H9 (cell line): ENCODE results near the gene CD2AP. TPM values are rescaled to one million over a fixed set of nuclear protein-coding genes. Genes with fewer than 3 reads are reported as not detected.

Experiments
- DNase-seq: peaks from one replicate; pipeline ENCODE4 v3.0.0-alpha.2; 2017
- H2AFZ ChIP-seq: one replicate; pipeline ENCODE4 v1.6.1; 2013; ENCODE audit warnings: mild to moderate bottlenecking, low read length, control low read depth, moderate library complexity
- H2AK5ac ChIP-seq: 2 replicates; pipeline ENCODE4 v1.6.1; 2013; ENCODE audit warnings: low read length, control low read depth, mixed read lengths; ENCODE audit not compliant: insufficient read length
- H2BK120ac ChIP-seq: one replicate; pipeline ENCODE4 v1.6.1; 2013; ENCODE audit warnings: low read depth, mild to moderate bottlenecking, low read length, control low read depth, inconsistent platforms; ENCODE audit not compliant: poor library complexity, severe bottlenecking
- H2BK12ac ChIP-seq: 2 replicates; pipeline ENCODE4 v1.6.1; 2013; ENCODE audit warnings: low read length, control low read depth, mixed read lengths, low read depth; ENCODE audit not compliant: insufficient read length
- H2BK15ac ChIP-seq: 2 replicates; pipeline ENCODE4 v1.6.1; 2013; ENCODE audit warnings: low read depth, low read length, control low read depth
- H2BK20ac ChIP-seq: one replicate; pipeline ENCODE4 v1.6.1; 2013; ENCODE audit warnings: low read depth, mild to moderate bottlenecking, low read length, control low read depth, inconsistent platforms; ENCODE audit not compliant: poor library complexity, severe bottlenecking
- H2BK5ac ChIP-seq: 2 replicates; pipeline ENCODE4 v1.6.1; 2013; ENCODE audit warnings: low read length, control low read depth, mixed read lengths; ENCODE audit not compliant: insufficient read length
- H3K14ac ChIP-seq: 2 replicates; pipeline ENCODE4 v1.6.1; 2013; ENCODE audit warnings: low read length, control low read depth; ENCODE audit not compliant: insufficient read depth
- H3K18ac ChIP-seq: 2 replicates; pipeline ENCODE4 v1.6.1; 2013; ENCODE audit warnings: low read depth, mild to moderate bottlenecking, mixed read lengths, low read length, control low read depth; ENCODE audit not compliant: insufficient read length
- H3K23ac ChIP-seq: 2 replicates; pipeline ENCODE4 v1.6.1; 2013; ENCODE audit warnings: low read length, control low read depth, mixed read lengths, low read depth; ENCODE audit not compliant: insufficient read length
- H3K23me2 ChIP-seq: 2 replicates; pipeline ENCODE4 v1.6.1; 2013; ENCODE audit warnings: low read depth, mild to moderate bottlenecking, mixed read lengths, low read length, control low read depth; ENCODE audit not compliant: insufficient read length, poor library complexity, severe bottlenecking
- H3K27ac ChIP-seq: 2 replicates; pipeline ENCODE4 v1.5.1; 2013; ENCODE audit warnings: low read length, control low read depth, mixed read lengths, low read depth; ENCODE audit not compliant: insufficient read length
- H3K27me3 ChIP-seq: 2 replicates; pipeline ENCODE4 v1.6.1; 2013; ENCODE audit warnings: low read length, control low read depth, inconsistent platforms; ENCODE audit not compliant: insufficient read depth
- H3K4ac ChIP-seq: 2 replicates; pipeline ENCODE4 v1.6.1; 2013; ENCODE audit warnings: low read depth, mild to moderate bottlenecking, control low read depth, inconsistent platforms, low read length, moderate library complexity
- H3K4me1 ChIP-seq: 2 replicates; pipeline ENCODE4 v1.6.1; 2013; ENCODE audit warnings: low read length, control low read depth, inconsistent platforms; ENCODE audit not compliant: insufficient read depth
- H3K4me2 ChIP-seq: 2 replicates; pipeline ENCODE4 v1.6.1; 2013; ENCODE audit warnings: low read length, control low read depth, mixed read lengths; ENCODE audit not compliant: insufficient read length, insufficient read depth
- H3K56ac ChIP-seq: 2 replicates; pipeline ENCODE4 v1.6.1; 2013; ENCODE audit warnings: low read depth, mild to moderate bottlenecking, mixed read lengths, low read length, control low read depth; ENCODE audit not compliant: insufficient read length
- H3K79me1 ChIP-seq: 2 replicates; pipeline ENCODE4 v1.6.1; 2013; ENCODE audit warnings: low read depth, mild to moderate bottlenecking, moderate library complexity, low read length, control low read depth, inconsistent platforms; ENCODE audit not compliant: insufficient read depth, poor library complexity, severe bottlenecking
- H3K79me2 ChIP-seq: 2 replicates; pipeline ENCODE4 v1.6.1; 2013; ENCODE audit warnings: low read length, control low read depth, inconsistent platforms; ENCODE audit not compliant: insufficient read depth
- H3K9ac ChIP-seq: 2 replicates; pipeline ENCODE4 v1.6.1; 2013; ENCODE audit warnings: low read length, control low read depth, mixed read lengths; ENCODE audit not compliant: insufficient read length; ENCODE audit errors: extremely low read depth
- H3K9me3 ChIP-seq: one replicate; pipeline ENCODE4 v1.6.1; 2013; ENCODE audit warnings: low read depth, low read length, inconsistent platforms; ENCODE audit not compliant: control insufficient read depth
- H3T11ph ChIP-seq: one replicate; pipeline ENCODE4 v1.6.1; 2013; ENCODE audit warnings: mild to moderate bottlenecking, low read length, control low read depth, inconsistent platforms
- H4K20me1 ChIP-seq: one replicate; pipeline ENCODE4 v1.6.1; 2013; ENCODE audit not compliant: control insufficient read depth, insufficient read length, insufficient read depth
- H4K5ac ChIP-seq: 2 replicates; pipeline ENCODE4 v1.6.1; 2013; ENCODE audit warnings: low read depth, mild to moderate bottlenecking, mixed read lengths, low read length, control low read depth; ENCODE audit not compliant: insufficient read length
- H4K8ac ChIP-seq: replicated peaks from 2 replicates; pipeline ENCODE4 v1.6.1; 2013; ENCODE audit warnings: low read length, control low read depth, mixed read lengths, low read depth; ENCODE audit not compliant: insufficient read length
- H4K91ac ChIP-seq: 2 replicates; pipeline ENCODE4 v1.6.1; 2013; ENCODE audit warnings: low read depth, mild to moderate bottlenecking, moderate library complexity, mixed read lengths, low read length, control low read depth; ENCODE audit not compliant: insufficient read length
- H3K27ac Mint-ChIP-seq, 3 experiments: 2 replicates in 2 of 3; 3 replicates in 1 of 3; pipeline ENCODE4 v1.8.0; 2020 to 2021; ENCODE audit warnings: mixed read lengths in 3 of 3, mild to moderate bottlenecking in 1 of 3, moderate library complexity in 1 of 3
- H3K27me3 Mint-ChIP-seq: 2 replicates; pipeline ENCODE4 v1.8.0; 2021; ENCODE audit warnings: low read depth, mild to moderate bottlenecking, moderate library complexity, mixed read lengths
- H3K36me3 Mint-ChIP-seq, 3 experiments: 2 replicates in 2 of 3; 3 replicates in 1 of 3; pipeline ENCODE4 v1.8.0; 2020 to 2021; ENCODE audit warnings: low read depth in 3 of 3, mixed read lengths in 3 of 3; ENCODE audit not compliant: insufficient read depth in 1 of 3
- H3K4me1 Mint-ChIP-seq, 2 experiments: 2 replicates each; pipeline ENCODE4 v1.8.0; 2020; ENCODE audit warnings: mixed read lengths in 2 of 2
- H3K4me3 Mint-ChIP-seq, 2 experiments: 2 replicates in 1 of 2; 3 replicates in 1 of 2; pipeline ENCODE4 v1.8.0; 2020 to 2021; ENCODE audit warnings: mild to moderate bottlenecking in 2 of 2, mixed read lengths in 2 of 2, moderate library complexity in 1 of 2
- H3K9me3 Mint-ChIP-seq, 2 experiments: 2 replicates in 1 of 2; 3 replicates in 1 of 2; pipeline ENCODE4 v1.8.0; 2020; ENCODE audit warnings: mild to moderate bottlenecking in 2 of 2, mixed read lengths in 2 of 2, moderate library complexity in 1 of 2
- CTCF ChIP-seq: fragments of 200-600 bp; sonication (generic); conservative IDR thresholded peaks from 3 replicates; pipeline ENCODE4 v1.8.0; 2021; ENCODE audit warnings: antibody characterized with exemption, mild to moderate bottlenecking
- whole genome bisulfite sequencing: extraction: QIAGEN DNeasy Blood & Tissue Kit; methylation state at CpG from one replicate; pipeline ENCODE4 v1.1.7; 2013; ENCODE audit warnings: missing lambda C conversion rate, low lambda C conversion rate, mixed read lengths; ENCODE audit not compliant: insufficient read length; ENCODE audit errors: extremely low coverage; 5-methylcytosine and 5-hydroxymethylcytosine counted together
- total RNA-seq: library from RNA; stranded (reverse); gene quantifications from 2 replicates; pipeline ENCODE4 v1.2.1, GENCODE V29; 2021

The CD2AP gene
- total RNA-seq, 1 experiment from 2014 or later, result 50.1 TPM

GRCh38 chr6:47492355-47492754, 14.8 kb downstream of the CD2AP start:
- H2BK120ac ChIP-seq, result no peak overlapping the region
- no peak for DNase-seq
- H3K4ac ChIP-seq, result no peak overlapping the region
- no peak overlapping the region for H3K27ac Mint-ChIP-seq
- H3K56ac ChIP-seq, result no peak overlapping the region
- H3K4me2 ChIP-seq, result no peak overlapping the region
- no peaks in the 10 kb centered on the region for H4K20me1 ChIP-seq
- no peak overlapping the region for H2AK5ac ChIP-seq
- H3K36me3 Mint-ChIP-seq, result no peaks in the 10 kb centered on the region
- H2BK20ac ChIP-seq, result no peak overlapping the region
- no peaks in the 10 kb centered on the region for H3K23me2 ChIP-seq
- no peaks in the 10 kb centered on the region for H3K27me3 ChIP-seq
- H3K4me3 Mint-ChIP-seq, result no peak overlapping the region
- no peak overlapping the region for H2BK12ac ChIP-seq
- H3K9me3 Mint-ChIP-seq, result no peaks in the 10 kb centered on the region
- H3K79me1 ChIP-seq, result peaks cover 4% of the 10 kb centered on the region
- H3K4me1 ChIP-seq, result peaks cover 8% of the 10 kb centered on the region; the same call in 1 of the 2 replicates
- H2BK15ac ChIP-seq, result no peak overlapping the region
- H2BK5ac ChIP-seq, result no peak overlapping the region
- no peak overlapping the region for H2AFZ ChIP-seq
- no peak overlapping the region for H4K8ac ChIP-seq
- H3K27me3 Mint-ChIP-seq, result no peaks in the 10 kb centered on the region
- TF ChIP-seq CTCF, result no peak
- no peak overlapping the region for H3T11ph ChIP-seq
- H3K4me1 Mint-ChIP-seq, result peaks cover 44 to 52% of the 10 kb centered on the region in 2 experiments
- H3K27ac ChIP-seq, result no peak overlapping the region
- no peaks in the 10 kb centered on the region for H3K9me3 ChIP-seq
- H4K5ac ChIP-seq, result no peak overlapping the region
- no peak overlapping the region for H3K23ac ChIP-seq
- WGBS, result no CpG with 5 or more reads among the region's 2 CpGs
- no peak overlapping the region for H3K9ac ChIP-seq
- H3K79me2 ChIP-seq, result peaks cover 39% of the 10 kb centered on the region; the same call in 1 of the 2 replicates
- H3K18ac ChIP-seq, result no peak overlapping the region
- H3K14ac ChIP-seq, result no peak overlapping the region
- H4K91ac ChIP-seq, result no peak overlapping the region
